Measurements from ENCODE around the gene ZNF280B. TPM values are rescaled to one million over a fixed set of nuclear protein-coding genes. Genes with fewer than 3 reads are reported as not detected.

The ZNF280B gene
- total and polyA plus RNA-seq, 2 experiments from 2014 or later, result 1.5 to 2.6 TPM

DNA sequence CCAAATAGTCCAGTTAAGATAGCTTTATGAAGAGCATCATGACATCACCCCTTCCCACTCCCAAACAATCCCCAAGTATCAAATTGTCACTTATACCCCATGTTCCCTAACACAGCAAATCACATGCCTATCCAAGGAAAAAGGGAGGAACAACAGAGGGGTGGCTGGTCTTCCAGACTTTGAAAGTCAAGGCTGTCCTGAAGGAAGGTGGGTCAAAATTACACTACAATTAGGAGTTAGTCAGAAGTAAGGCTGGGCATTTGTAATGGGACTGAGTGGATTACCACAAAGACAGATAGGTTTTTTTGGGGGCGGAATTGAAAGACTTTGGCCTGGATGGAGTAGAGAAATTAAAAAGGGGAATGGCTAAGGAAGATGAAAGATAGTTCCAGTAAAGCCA, 44.6 kb upstream of the ZNF280B start:
- H3K27me3 ChIP-seq, result peaks cover 15% of the 10 kb centered on the region
- no peaks in the 10 kb centered on the region for H3K9me2 ChIP-seq (replicated peaks; ENCODE audit: insufficient read depth)
- no peaks in the 10 kb centered on the region for H3K36me3 ChIP-seq (replicated peaks; ENCODE audit: insufficient read depth, low read depth)
- H3K79me2 ChIP-seq, result no peaks in the 10 kb centered on the region
- H3K4me3 ChIP-seq, result no peak overlapping the region
- no peaks in the 10 kb centered on the region for H4K20me1 ChIP-seq (ENCODE audit: insufficient read depth, poor library complexity, severe bottlenecking)
- H3K4me1 ChIP-seq (ENCODE audit: insufficient read depth), result no peaks in the 10 kb centered on the region
- TF ChIP-seq EZH2 (IDR thresholded peaks at IDR 0.05; ENCODE audit: borderline replicate concordance), result no peak
- TF ChIP-seq EZH2phosphoT487 (IDR thresholded peaks at IDR 0.05; ENCODE audit: low read depth, severe bottlenecking, unreplicated experiment), result no peak
- TF ChIP-seq, protein P1, sequence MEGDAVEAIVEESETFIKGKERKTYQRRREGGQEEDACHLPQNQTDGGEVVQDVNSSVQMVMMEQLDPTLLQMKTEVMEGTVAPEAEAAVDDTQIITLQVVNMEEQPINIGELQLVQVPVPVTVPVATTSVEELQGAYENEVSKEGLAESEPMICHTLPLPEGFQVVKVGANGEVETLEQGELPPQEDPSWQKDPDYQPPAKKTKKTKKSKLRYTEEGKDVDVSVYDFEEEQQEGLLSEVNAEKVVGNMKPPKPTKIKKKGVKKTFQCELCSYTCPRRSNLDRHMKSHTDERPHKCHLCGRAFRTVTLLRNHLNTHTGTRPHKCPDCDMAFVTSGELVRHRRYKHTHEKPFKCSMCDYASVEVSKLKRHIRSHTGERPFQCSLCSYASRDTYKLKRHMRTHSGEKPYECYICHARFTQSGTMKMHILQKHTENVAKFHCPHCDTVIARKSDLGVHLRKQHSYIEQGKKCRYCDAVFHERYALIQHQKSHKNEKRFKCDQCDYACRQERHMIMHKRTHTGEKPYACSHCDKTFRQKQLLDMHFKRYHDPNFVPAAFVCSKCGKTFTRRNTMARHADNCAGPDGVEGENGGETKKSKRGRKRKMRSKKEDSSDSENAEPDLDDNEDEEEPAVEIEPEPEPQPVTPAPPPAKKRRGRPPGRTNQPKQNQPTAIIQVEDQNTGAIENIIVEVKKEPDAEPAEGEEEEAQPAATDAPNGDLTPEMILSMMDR (IDR thresholded peaks at IDR 0.05; ENCODE audit: poor library complexity), result no peak
- H3K9me3 ChIP-seq (ENCODE audit: low read depth), result no peaks in the 10 kb centered on the region
- no peak for DNase-seq (ENCODE audit: low spot score)
- WGBS (ENCODE audit: low lambda C conversion rate, missing lambda C conversion rate), result 75% methylated on average over 1 of the region's 1 CpG
- H3K4me2 ChIP-seq, result no peak overlapping the region
- no peak overlapping the region for H3K27ac ChIP-seq
- no peak overlapping the region for H2AFZ ChIP-seq

DNA sequence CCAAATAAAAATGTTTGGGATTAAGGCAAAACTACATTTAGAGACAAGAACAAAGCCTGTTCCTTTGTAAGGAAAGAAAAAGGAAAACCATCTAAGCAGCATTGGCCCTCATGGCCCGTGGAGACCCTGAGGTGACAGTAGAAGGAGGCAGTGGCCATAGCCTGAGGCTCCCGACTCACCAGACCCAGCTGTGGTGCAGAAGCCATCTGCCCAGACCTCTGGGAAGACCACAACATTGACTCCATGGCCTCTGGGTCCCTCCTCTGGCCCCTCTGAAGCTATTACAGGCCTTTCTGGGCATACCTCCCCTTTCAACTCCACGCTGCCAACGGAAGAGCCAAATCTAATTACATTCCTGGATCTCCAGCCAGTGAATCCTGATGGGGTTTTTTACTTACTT, 44.1 kb upstream of the ZNF280B start:
- H3K27me3 ChIP-seq, result peaks cover 15% of the 10 kb centered on the region
- H3K79me2 ChIP-seq, result no peaks in the 10 kb centered on the region
- TF ChIP-seq, protein P1 (IDR thresholded peaks at IDR 0.05; ENCODE audit: poor library complexity), result no peak
- TF ChIP-seq EZH2phosphoT487 (IDR thresholded peaks at IDR 0.05; ENCODE audit: low read depth, severe bottlenecking, unreplicated experiment) (no peak), EZH2 (IDR thresholded peaks at IDR 0.05; ENCODE audit: borderline replicate concordance) (no peak)
- no peak overlapping the region for H2AFZ ChIP-seq
- H4K20me1 ChIP-seq (ENCODE audit: insufficient read depth, poor library complexity, severe bottlenecking), result no peaks in the 10 kb centered on the region
- no peak overlapping the region for H3K4me2 ChIP-seq
- no peak for DNase-seq (ENCODE audit: low spot score)
- 49% methylated on average over 4 of the region's 4 CpGs for WGBS (ENCODE audit: low lambda C conversion rate, missing lambda C conversion rate)
- H3K4me3 ChIP-seq, result no peak overlapping the region
- H3K4me1 ChIP-seq (ENCODE audit: insufficient read depth), result no peaks in the 10 kb centered on the region
- no peaks in the 10 kb centered on the region for H3K9me3 ChIP-seq (ENCODE audit: low read depth)
- H3K27ac ChIP-seq, result no peak overlapping the region
- H3K9me2 ChIP-seq (replicated peaks; ENCODE audit: insufficient read depth), result no peaks in the 10 kb centered on the region
- no peaks in the 10 kb centered on the region for H3K36me3 ChIP-seq (replicated peaks; ENCODE audit: insufficient read depth, low read depth)

DNA sequence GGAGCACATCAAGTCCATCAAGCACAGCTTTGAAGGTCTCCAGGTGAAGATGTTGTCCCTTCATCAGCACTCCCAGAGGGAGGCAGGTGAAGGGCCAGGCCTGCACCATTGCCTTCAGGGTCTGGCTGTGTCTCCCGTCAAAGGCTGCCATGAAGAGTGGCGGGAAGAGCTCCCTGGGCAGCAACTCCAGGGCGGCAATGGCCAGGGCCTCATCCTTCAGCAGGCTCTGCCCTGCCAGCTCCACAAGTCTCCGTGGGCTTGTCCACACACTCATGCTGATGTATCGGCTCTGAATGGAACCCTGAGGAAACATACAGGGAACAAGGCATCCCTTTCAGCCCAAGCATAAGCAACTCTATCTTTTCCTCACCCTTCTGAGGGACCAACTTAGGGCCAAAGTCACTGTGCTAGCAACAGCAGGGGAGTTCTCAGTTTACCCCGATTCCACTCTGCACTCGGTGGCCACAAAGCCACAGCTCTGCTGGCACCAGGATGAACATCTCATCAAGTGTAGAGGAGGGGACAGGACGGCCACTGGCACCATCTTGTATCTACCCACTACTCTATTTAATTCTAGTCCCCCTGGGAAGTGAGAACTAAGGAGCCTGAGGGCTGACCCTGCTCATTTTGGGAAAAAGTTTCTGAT, 42.4 kb upstream of the ZNF280B start:
- Histone ChIP-seq H3K27ac (no peak overlapping the region), H2AFZ (no peak overlapping the region), H4K20me1 (ENCODE audit: insufficient read depth, poor library complexity, severe bottlenecking) (no peaks in the 10 kb centered on the region), H3K4me1 (ENCODE audit: insufficient read depth) (no peaks in the 10 kb centered on the region), H3K36me3 (replicated peaks; ENCODE audit: insufficient read depth, low read depth) (no peaks in the 10 kb centered on the region), H3K9me2 (replicated peaks; ENCODE audit: insufficient read depth) (no peaks in the 10 kb centered on the region), H3K27me3 (peaks cover 15% of the 10 kb centered on the region), H3K79me2 (no peaks in the 10 kb centered on the region), H3K4me3 (no peak overlapping the region), H3K4me2 (no peak overlapping the region), H3K9me3 (ENCODE audit: low read depth) (no peaks in the 10 kb centered on the region)
- WGBS (ENCODE audit: low lambda C conversion rate, missing lambda C conversion rate), result 89% methylated on average over 8 of the region's 8 CpGs
- no peak for DNase-seq (ENCODE audit: low spot score)
- TF ChIP-seq EZH2phosphoT487 (IDR thresholded peaks at IDR 0.05; ENCODE audit: low read depth, severe bottlenecking, unreplicated experiment) (no peak), EZH2 (IDR thresholded peaks at IDR 0.05; ENCODE audit: borderline replicate concordance) (no peak)
- TF ChIP-seq, protein P1 (IDR thresholded peaks at IDR 0.05; ENCODE audit: poor library complexity), result no peak

Measured in hepatocyte (in vitro differentiated cells).